Measurements from ENCODE around the gene TSSK6. TPM values are rescaled to one million over a fixed set of nuclear protein-coding genes. Genes with fewer than 3 reads are reported as not detected.

Gene TSSK6
- total and polyA plus RNA-seq, 2 of the 4 experiments (the other 2 are of a cell fraction) = 1.3 to 2.2 TPM

DNA sequence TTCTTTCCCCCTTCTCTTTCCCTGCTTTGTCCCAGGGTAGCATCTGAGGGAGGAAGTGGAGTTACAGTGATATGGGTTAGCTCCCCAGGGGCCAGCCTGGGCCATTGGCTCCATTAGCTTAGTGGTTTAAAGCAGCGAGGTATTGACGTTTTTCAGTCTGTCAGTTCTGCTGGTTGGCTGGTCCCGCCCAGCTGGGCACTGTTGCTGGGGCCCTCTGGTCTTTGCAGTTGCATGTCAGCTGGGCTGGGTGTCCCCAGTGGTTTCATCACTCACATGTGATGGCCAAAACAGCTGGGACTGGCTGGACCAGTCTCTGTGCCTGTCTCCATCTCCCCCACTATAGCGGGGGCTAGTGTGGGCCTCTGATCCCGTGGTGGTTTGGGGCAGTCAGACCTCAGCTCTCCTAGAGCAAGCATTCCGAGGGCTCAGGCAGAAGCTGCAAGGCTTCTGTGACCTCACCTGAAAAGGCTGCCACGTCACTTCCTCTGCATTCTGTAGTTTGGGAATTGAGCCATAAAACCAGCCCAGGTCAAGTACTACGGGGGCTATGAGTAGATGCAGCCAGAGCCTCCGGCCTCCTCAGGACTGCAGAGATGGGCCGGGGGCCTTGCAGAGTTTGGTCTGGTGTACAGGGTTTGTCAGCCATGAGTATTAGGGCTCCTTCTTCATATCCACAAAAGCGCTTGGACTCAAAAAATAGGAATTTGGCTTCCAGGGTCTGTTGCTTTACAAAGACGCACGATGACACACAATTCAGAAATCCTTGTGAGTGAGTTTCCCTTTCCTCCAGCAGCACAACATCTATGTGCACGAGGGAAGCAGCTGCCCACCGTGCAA lies 30.0 kb downstream of the TSSK6 start:
- H3K23ac ChIP-seq (ENCODE audit: low read depth, low read length) = peak overlapping the region; percentile 16
- H3K27me3 ChIP-seq (ENCODE audit: control insufficient read depth, insufficient read depth, low read length) = no peaks in the 10 kb centered on the region
- no TSS peak for BruUV-seq (replicated peaks)
- in situ Hi-C loops (cut with MboI; ENCODE audit: low sequenced_read_pairs) (no loop called here), intact Hi-C loops (cut with micrococcal nuclease) (loop anchor here (5.0 kb wide), 1 partner anchor 98 kb away; no protein-coding TSS in a partner anchor), dilution Hi-C loops (cut with HindIII; ENCODE audit: low sequenced_read_pairs, unreplicated experiment) (no loop called here)
- no peaks in the 10 kb centered on the region for H3K9me3 ChIP-seq (ENCODE audit: control insufficient read depth, insufficient read depth, low read length)
- ChIA-PET POLR2A (ENCODE audit: unreplicated experiment) (no interaction called here), CTCF (interaction anchor here (1.3 kb wide), 1 partner anchor 9 kb away, joined by 4 read pairs; no protein-coding TSS in a partner anchor)
- peaks cover 4% of the 10 kb centered on the region; the same call in 1 of the 2 replicates for H3K36me3 ChIP-seq (ENCODE audit: control insufficient read depth, insufficient read depth, low read length)
- H4K5ac ChIP-seq (ENCODE audit: low read depth, low read length) = peak overlapping the region; percentile 25
- H4K20me1 ChIP-seq (ENCODE audit: insufficient read depth, low read length) = peaks cover 16% of the 10 kb centered on the region; the same call in 1 of the 2 replicates
- H3K18ac ChIP-seq (ENCODE audit: low read depth, low read length) = no peak overlapping the region
- H3K14ac ChIP-seq (replicated peaks; ENCODE audit: low read depth, low read length) = peak overlapping the region; percentile 34
- peak overlapping the region; percentile 18 to 51 for H4K8ac ChIP-seq (ENCODE audit: low read depth in 2 of 2, low read length in 2 of 2)
- H2AK5ac ChIP-seq (ENCODE audit: low read depth, low read length) = peak overlapping the region; percentile 63; the same call in 1 of the 2 replicates
- H3K4me1 ChIP-seq (ENCODE audit: control insufficient read depth, insufficient read depth, low read length) = peaks cover 45% of the 10 kb centered on the region
- H3K9ac ChIP-seq (ENCODE audit: low read depth, low read length) = peak overlapping the region; percentile 17; the same call in 1 of the 2 replicates
- H3K9me1 ChIP-seq (ENCODE audit: insufficient read depth, low read length) = peaks cover 26% of the 10 kb centered on the region
- no peak overlapping the region; the same call in 1 of the 2 replicates for H2BK120ac ChIP-seq (ENCODE audit: low read depth, low read length)
- ATAC-seq (ENCODE audit: low read depth) (peak; percentile 24), DNase-seq (peak; percentile 68)
- no peak overlapping the region for H3K4me3 ChIP-seq (ENCODE audit: insufficient read depth, low read depth, low read length)
- no peak overlapping the region; the same call in 1 of the 2 replicates for H2BK20ac ChIP-seq (ENCODE audit: low read depth, low read length)
- 36% methylated on average over 4 of the region's 15 CpGs; no CpG with 5 or more reads in 1 of the 2 experiments for WGBS, 2 experiments (ENCODE audit: extremely low coverage in 2 of 2, insufficient read length in 1 of 2)
- H3K4me2 ChIP-seq (ENCODE audit: low read depth, low read length) = peak overlapping the region; percentile 30; the same call in 1 of the 2 replicates
- TF ChIP-seq BHLHE40 (IDR thresholded peaks at IDR 0.05; ENCODE audit: low read depth, low read length) (no peak), RAD21 (IDR thresholded peaks at IDR 0.05; ENCODE audit: low read length) (no peak; the same call in 1 of the 2 replicates), MAZ (IDR thresholded peaks at IDR 0.05; ENCODE audit: borderline replicate concordance, low read depth, low read length) (no peak), FOS (IDR thresholded peaks at IDR 0.05; ENCODE audit: low read depth, low read length) (no peak), CHD1 (IDR thresholded peaks at IDR 0.05; ENCODE audit: low read depth, low read length) (no peak), RCOR1 (IDR thresholded peaks at IDR 0.05; ENCODE audit: insufficient replicate concordance, low read length) (no peak), POLR2A (IDR thresholded peaks at IDR 0.05; ENCODE audit: low read depth, low read length) (no peak), MAFK (IDR thresholded peaks at IDR 0.05; ENCODE audit: low read depth, low read length) (no peak), CEBPB (IDR thresholded peaks at IDR 0.05; ENCODE audit: low read depth, low read length) (peak; percentile 40; the same call in 1 of the 2 replicates), SMC3 (IDR thresholded peaks at IDR 0.05; ENCODE audit: low read depth, low read length) (no peak), NFE2L2 (IDR thresholded peaks at IDR 0.05; ENCODE audit: low read depth, low read length) (no peak)
- TF ChIP-seq, protein P1, sequence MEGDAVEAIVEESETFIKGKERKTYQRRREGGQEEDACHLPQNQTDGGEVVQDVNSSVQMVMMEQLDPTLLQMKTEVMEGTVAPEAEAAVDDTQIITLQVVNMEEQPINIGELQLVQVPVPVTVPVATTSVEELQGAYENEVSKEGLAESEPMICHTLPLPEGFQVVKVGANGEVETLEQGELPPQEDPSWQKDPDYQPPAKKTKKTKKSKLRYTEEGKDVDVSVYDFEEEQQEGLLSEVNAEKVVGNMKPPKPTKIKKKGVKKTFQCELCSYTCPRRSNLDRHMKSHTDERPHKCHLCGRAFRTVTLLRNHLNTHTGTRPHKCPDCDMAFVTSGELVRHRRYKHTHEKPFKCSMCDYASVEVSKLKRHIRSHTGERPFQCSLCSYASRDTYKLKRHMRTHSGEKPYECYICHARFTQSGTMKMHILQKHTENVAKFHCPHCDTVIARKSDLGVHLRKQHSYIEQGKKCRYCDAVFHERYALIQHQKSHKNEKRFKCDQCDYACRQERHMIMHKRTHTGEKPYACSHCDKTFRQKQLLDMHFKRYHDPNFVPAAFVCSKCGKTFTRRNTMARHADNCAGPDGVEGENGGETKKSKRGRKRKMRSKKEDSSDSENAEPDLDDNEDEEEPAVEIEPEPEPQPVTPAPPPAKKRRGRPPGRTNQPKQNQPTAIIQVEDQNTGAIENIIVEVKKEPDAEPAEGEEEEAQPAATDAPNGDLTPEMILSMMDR (conservative IDR thresholded peaks at IDR 0.05; ENCODE audit: low read depth, low read length) = no peak
- TF ChIP-seq, protein P2, sequence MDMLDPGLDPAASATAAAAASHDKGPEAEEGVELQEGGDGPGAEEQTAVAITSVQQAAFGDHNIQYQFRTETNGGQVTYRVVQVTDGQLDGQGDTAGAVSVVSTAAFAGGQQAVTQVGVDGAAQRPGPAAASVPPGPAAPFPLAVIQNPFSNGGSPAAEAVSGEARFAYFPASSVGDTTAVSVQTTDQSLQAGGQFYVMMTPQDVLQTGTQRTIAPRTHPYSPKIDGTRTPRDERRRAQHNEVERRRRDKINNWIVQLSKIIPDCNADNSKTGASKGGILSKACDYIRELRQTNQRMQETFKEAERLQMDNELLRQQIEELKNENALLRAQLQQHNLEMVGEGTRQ (IDR thresholded peaks at IDR 0.05; ENCODE audit: low read depth, low read length) = peak; percentile 57; the same call in 1 of the 2 replicates
- H2BK15ac ChIP-seq (ENCODE audit: low read depth, low read length) = no peak overlapping the region
- H3K79me1 ChIP-seq (ENCODE audit: low read depth in 1 of 2, low read length in 2 of 2) = peaks cover 14 to 85% of the 10 kb centered on the region in 2 experiments
- peak overlapping the region; percentile 49 for H4K91ac ChIP-seq (ENCODE audit: insufficient read depth, low read depth, low read length)
- peak overlapping the region; percentile 59 for H3K4ac ChIP-seq (ENCODE audit: low read depth, low read length)
- no peak overlapping the region for H3K56ac ChIP-seq (ENCODE audit: extremely low read depth, insufficient read depth, low read length)
- H3K27ac ChIP-seq (ENCODE audit: insufficient read depth, low read length) = peak overlapping the region; percentile 61
- peak overlapping the region; percentile 29 for H2BK5ac ChIP-seq (ENCODE audit: low read depth, low read length, poor library complexity, severe bottlenecking)
- peak overlapping the region; percentile 4 for H2AFZ ChIP-seq (replicated peaks; ENCODE audit: low read length, poor library complexity)
- H2AK9ac ChIP-seq (replicated peaks; ENCODE audit: low read depth, low read length, poor library complexity) = peak overlapping the region; percentile 51

Data from IMR-90 (cell line).